Nephron (organoid): ENCODE data around the gene GBE1.
A peak's percentile ranks its signal among the peaks of the same experiment; 100 is the strongest.

ENCODE experiments used
- H3K27ac Mint-ChIP-seq, 3 experiments: 2 replicates each; pipeline ENCODE4 v1.8.0; 2020; ENCODE audit warnings: mixed read lengths in 3 of 3, mild to moderate bottlenecking in 2 of 3, moderate library complexity in 1 of 3
- H3K27me3 Mint-ChIP-seq: 2 replicates; pipeline ENCODE4 v1.8.0; 2021; ENCODE audit warnings: low read depth, mild to moderate bottlenecking, moderate library complexity, mixed read lengths
- H3K36me3 Mint-ChIP-seq: 2 replicates; pipeline ENCODE4 v1.8.0; 2020; ENCODE audit warnings: low read depth, mixed read lengths
- H3K4me1 Mint-ChIP-seq: 2 replicates; pipeline ENCODE4 v1.8.0; 2020; ENCODE audit warnings: mixed read lengths
- H3K4me3 Mint-ChIP-seq, 3 experiments: 2 replicates each; pipeline ENCODE4 v1.8.0; 2020; ENCODE audit warnings: mild to moderate bottlenecking in 3 of 3, mixed read lengths in 3 of 3, moderate library complexity in 2 of 3
- H3K9me3 Mint-ChIP-seq: 2 replicates; pipeline ENCODE4 v1.8.0; 2020; ENCODE audit warnings: mixed read lengths
- TF ChIP-seq, protein P1 (sequence below), 3 experiments: fragments of 200-600 bp; sonication (generic); IDR thresholded peaks; one replicate each; pipeline ENCODE4 v1.5.0; 2021; ENCODE audit warnings: antibody characterized with exemption in 3 of 3; ENCODE audit not compliant: unreplicated experiment in 3 of 3

Gene GBE1

DNA sequence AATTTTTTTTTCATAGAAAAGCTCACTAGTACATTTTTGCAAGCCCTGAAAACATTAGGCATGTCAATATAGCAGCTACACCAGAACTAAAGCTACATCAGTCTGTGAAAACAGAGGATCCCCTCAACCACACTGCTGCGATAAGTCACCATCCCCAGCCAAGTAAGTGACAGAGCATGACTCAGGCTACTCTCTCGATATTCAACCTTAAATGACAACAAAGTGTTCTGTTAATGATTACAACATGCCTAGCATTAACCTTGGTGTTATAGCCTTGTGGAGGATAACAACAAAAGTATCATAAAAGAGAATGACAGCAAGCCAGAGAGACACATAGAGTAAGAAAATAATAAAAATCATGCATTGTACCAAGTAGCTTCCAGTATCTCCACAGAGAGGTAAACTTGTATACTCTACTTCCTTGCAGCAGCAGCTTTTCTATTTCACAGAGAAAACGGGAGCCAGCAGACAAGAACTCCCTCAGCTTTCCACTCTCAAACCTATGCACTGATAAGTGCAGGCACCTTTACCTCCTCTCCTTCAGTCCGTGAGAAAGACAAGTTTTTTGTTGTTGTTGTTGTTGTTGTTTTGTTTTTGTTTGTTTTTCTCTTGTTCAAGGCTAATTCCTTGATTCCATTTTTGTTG, 76.6 kb downstream of the GBE1 start:
- no peaks in the 10 kb centered on the region for H3K27me3 Mint-ChIP-seq
- no peaks in the 10 kb centered on the region for H3K36me3 Mint-ChIP-seq
- H3K27ac Mint-ChIP-seq = peak overlapping the region in 1 of 3 experiments; percentile 79
- TF ChIP-seq, protein P1, sequence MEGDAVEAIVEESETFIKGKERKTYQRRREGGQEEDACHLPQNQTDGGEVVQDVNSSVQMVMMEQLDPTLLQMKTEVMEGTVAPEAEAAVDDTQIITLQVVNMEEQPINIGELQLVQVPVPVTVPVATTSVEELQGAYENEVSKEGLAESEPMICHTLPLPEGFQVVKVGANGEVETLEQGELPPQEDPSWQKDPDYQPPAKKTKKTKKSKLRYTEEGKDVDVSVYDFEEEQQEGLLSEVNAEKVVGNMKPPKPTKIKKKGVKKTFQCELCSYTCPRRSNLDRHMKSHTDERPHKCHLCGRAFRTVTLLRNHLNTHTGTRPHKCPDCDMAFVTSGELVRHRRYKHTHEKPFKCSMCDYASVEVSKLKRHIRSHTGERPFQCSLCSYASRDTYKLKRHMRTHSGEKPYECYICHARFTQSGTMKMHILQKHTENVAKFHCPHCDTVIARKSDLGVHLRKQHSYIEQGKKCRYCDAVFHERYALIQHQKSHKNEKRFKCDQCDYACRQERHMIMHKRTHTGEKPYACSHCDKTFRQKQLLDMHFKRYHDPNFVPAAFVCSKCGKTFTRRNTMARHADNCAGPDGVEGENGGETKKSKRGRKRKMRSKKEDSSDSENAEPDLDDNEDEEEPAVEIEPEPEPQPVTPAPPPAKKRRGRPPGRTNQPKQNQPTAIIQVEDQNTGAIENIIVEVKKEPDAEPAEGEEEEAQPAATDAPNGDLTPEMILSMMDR (IDR thresholded peaks at IDR 0.05; ENCODE audit: unreplicated experiment in 3 of 3) = no peak
- H3K9me3 Mint-ChIP-seq = no peaks in the 10 kb centered on the region
- no peaks in the 10 kb centered on the region for H3K4me1 Mint-ChIP-seq
- no peak overlapping the region for H3K4me3 Mint-ChIP-seq

DNA sequence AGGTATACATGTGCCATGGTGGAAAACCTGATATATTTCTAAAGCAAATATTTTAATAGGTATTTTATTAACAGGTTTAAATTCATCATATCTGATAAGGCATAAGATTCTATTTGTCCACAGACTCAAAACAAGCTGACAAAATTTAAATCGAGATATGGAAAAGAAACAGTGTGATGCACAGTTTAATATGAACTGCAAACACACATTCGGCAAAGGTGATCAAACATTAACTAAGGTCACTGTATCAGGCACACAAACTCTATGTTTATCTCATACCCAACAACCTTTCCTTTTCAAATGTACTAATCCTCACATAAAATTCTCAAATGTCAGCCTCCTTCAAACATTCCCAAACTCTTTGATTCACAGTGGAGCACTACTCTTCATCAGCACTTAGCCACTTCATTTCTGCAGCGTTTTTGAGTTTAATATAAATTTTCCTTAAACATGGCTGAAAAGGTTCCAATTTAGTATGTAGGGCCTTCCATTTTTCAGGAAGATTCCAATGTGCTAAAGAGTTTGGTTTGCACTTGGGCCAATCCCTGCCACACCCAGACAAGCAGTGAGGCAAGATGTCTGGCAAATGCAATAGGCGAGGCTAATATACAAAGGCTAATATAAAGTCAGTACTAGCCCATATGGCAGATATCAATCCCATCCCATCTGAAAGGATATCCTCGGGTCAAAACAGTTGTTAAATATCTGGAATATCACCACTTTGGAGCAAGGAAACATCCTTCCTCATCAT, 84.6 kb downstream of the GBE1 start:
- no peaks in the 10 kb centered on the region for H3K9me3 Mint-ChIP-seq
- TF ChIP-seq, protein P1 (IDR thresholded peaks at IDR 0.05; ENCODE audit: unreplicated experiment in 3 of 3) = no peak
- H3K27me3 Mint-ChIP-seq = no peaks in the 10 kb centered on the region
- H3K27ac Mint-ChIP-seq = no peak overlapping the region
- no peaks in the 10 kb centered on the region for H3K36me3 Mint-ChIP-seq
- no peak overlapping the region for H3K4me3 Mint-ChIP-seq
- H3K4me1 Mint-ChIP-seq = no peaks in the 10 kb centered on the region

DNA sequence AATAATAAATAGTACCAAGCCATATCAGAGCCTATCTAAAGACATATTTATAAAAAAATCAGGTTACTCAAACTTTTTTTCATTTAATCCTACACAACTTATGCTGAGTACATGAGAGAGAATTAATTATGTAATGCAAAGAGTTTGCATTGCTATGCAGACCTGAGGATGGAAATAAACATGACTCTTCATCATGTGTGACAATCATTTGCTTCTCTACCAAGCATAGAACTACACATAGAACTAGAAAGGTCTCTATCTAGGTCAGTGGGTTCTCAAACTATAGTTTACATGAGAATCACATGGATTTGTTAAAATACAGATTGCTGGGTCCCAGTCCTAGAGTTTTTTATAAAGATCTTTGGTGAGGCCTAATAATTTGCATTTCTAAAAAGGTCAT, 86.8 kb downstream of the GBE1 start:
- TF ChIP-seq, protein P1 (IDR thresholded peaks at IDR 0.05; ENCODE audit: unreplicated experiment in 3 of 3) = no peak
- Mint-ChIP-seq H3K4me3 (no peak overlapping the region), H3K4me1 (no peaks in the 10 kb centered on the region), H3K27ac (no peak overlapping the region), H3K36me3 (no peaks in the 10 kb centered on the region), H3K9me3 (no peaks in the 10 kb centered on the region), H3K27me3 (no peaks in the 10 kb centered on the region)

DNA sequence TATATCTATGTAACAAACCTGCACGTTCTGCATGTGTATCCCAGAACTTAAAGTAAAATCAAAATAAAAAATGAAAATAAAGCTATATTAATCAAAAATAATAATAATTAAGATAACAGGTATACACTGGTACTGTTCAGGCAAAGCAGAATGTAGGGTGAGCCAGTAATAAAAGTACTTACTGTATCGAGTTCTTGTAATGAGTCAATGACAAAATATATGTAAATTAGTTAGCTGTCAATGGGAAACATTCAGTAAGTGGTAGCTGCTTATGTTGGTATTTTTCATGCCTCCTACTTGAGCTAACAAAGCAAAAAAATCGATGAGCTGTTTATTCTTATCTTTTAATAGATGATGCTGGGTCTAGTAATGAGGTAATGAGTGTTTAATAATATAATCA, 93.2 kb downstream of the GBE1 start:
- TF ChIP-seq, protein P1 (IDR thresholded peaks at IDR 0.05; ENCODE audit: unreplicated experiment in 3 of 3) = no peak
- H3K27ac Mint-ChIP-seq = no peak overlapping the region

DNA sequence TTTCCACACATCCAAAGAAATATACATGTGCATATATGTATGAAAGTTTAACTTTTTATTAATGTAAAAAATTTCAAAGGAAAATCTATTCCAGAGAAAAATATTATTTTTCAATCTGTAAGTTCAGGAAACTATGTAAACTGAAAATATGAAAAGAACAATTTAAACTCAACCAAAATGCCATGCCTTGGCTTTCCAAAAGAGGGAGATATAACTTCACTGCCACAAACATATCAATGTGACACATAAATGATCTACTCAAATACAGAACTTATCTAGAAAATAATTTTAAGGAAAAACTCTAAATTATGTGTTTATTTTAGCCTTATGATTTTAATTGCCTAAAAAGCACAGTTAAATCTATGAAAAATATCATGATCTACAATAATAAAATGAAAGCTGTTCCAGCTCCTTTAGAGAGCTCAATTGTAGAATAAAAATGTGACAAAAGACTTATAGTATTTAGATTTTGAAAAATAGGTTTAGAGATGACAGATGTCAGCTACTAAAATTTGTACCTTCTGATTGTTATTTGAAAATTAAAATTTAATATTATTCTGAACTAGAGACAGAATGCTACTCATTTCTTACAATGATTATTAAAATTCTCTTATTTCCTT, 94.8 kb downstream of the GBE1 start:
- TF ChIP-seq, protein P1 (IDR thresholded peaks at IDR 0.05; ENCODE audit: unreplicated experiment in 3 of 3) = peak; percentile 74 to 83 (median 74)
- no peaks in the 10 kb centered on the region for H3K9me3 Mint-ChIP-seq
- peaks cover 4% of the 10 kb centered on the region for H3K36me3 Mint-ChIP-seq
- H3K27ac Mint-ChIP-seq = no peak overlapping the region
- no peaks in the 10 kb centered on the region for H3K4me1 Mint-ChIP-seq
- H3K27me3 Mint-ChIP-seq = no peaks in the 10 kb centered on the region
- no peak overlapping the region for H3K4me3 Mint-ChIP-seq

More for the DNA sequence above, 93.2 kb downstream of the GBE1 start:
- no peaks in the 10 kb centered on the region for H3K4me1 Mint-ChIP-seq
- H3K27me3 Mint-ChIP-seq = no peaks in the 10 kb centered on the region
- H3K36me3 Mint-ChIP-seq = peaks cover 4% of the 10 kb centered on the region
- no peak overlapping the region for H3K4me3 Mint-ChIP-seq
- H3K9me3 Mint-ChIP-seq = no peaks in the 10 kb centered on the region
